HG03280 (cell line): ENCODE measurements around the gene RMI2.
A peak's percentile ranks its signal among the peaks of the same experiment; 100 is the strongest.

Experiments used
- ATAC-seq: cut with Tn5 transposase; IDR thresholded peaks from one replicate; pipeline ENCODE4 v1.9.1; 2021; ENCODE audit warnings: mild to moderate bottlenecking, moderate library complexity; ENCODE audit not compliant: unreplicated experiment

RMI2 gene

GRCh38 chr16:11327277-11328171 lies 17.7 kb upstream of the RMI2 start:
- peak; percentile 39 for ATAC-seq

- peak; percentile 78 for ATAC-seq
Measured at GRCh38 chr16:11328172-11329070, 16.8 kb upstream of the RMI2 start.

- no peak for ATAC-seq
Measured at GRCh38 chr16:11329071-11329491, 16.2 kb upstream of the RMI2 start.

GRCh38 chr16:11329891-11330290 lies 15.4 kb upstream of the RMI2 start:
- ATAC-seq, result no peak

GRCh38 chr16:11330526-11331237 lies 14.6 kb upstream of the RMI2 start:
- ATAC-seq, result no peak

- ATAC-seq, result no peak
Measured at GRCh38 chr16:11331967-11332366, 13.3 kb upstream of the RMI2 start.

GRCh38 chr16:11333010-11333409 lies 12.2 kb upstream of the RMI2 start:
- ATAC-seq, result no peak

GRCh38 chr16:11333702-11334101 lies 11.6 kb upstream of the RMI2 start:
- ATAC-seq, result no peak

- ATAC-seq, result no peak
Measured at GRCh38 chr16:11334831-11335404, 10.3 kb upstream of the RMI2 start.

- ATAC-seq, result no peak
Measured at GRCh38 chr16:11339075-11339474, 6.2 kb upstream of the RMI2 start.

GRCh38 chr16:11340710-11341109 lies 4.5 kb upstream of the RMI2 start:
- no peak for ATAC-seq

- no peak for ATAC-seq
Measured at GRCh38 chr16:11341371-11341770, 3.9 kb upstream of the RMI2 start.

- no peak for ATAC-seq
Measured at GRCh38 chr16:11342021-11342855, 3.0 kb upstream of the RMI2 start.

- ATAC-seq, result no peak
Measured at GRCh38 chr16:11346700-11347319, 1.6 kb downstream of the RMI2 start.

- no peak for ATAC-seq
Measured at GRCh38 chr16:11347831-11348230, 2.6 kb downstream of the RMI2 start.

- ATAC-seq, result no peak
Measured at GRCh38 chr16:11348737-11349598, 3.7 kb downstream of the RMI2 start.

GRCh38 chr16:11349599-11350276 lies 4.5 kb downstream of the RMI2 start:
- ATAC-seq, result no peak

- no peak for ATAC-seq
Measured at GRCh38 chr16:11350519-11350918, 5.3 kb downstream of the RMI2 start.
